Left ventricle myocardium inferior (tissue), 1 donor: Measurements from ENCODE around the gene C11orf71. TPM values are rescaled to one million over a fixed set of nuclear protein-coding genes. Genes with fewer than 3 reads are reported as not detected.

ENCODE experiments used
- DNase-seq: peaks from one replicate; pipeline ENCODE4 v3.0.0-alpha.2; 2020
- H3K27ac ChIP-seq: fragments of 200-600 bp; replicated peaks from 2 replicates; pipeline ENCODE4 v1.8.0; 2021
- H3K27me3 ChIP-seq: fragments of 200-600 bp; 2 replicates; pipeline ENCODE4 v1.8.0; 2021; ENCODE audit warnings: low read depth
- H3K36me3 ChIP-seq: fragments of 200-600 bp; 2 replicates; pipeline ENCODE4 v1.8.0; 2021
- H3K4me1 ChIP-seq: fragments of 200-600 bp; 2 replicates; pipeline ENCODE4 v1.8.0; 2021
- H3K4me3 ChIP-seq: fragments of 200-600 bp; 2 replicates; pipeline ENCODE4 v1.8.0; 2021; ENCODE audit warnings: mild to moderate bottlenecking, moderate library complexity
- H3K9me3 ChIP-seq: fragments of 200-600 bp; replicated peaks from 2 replicates; pipeline ENCODE4 v1.8.0; 2021
- intact Hi-C: fragments of 100-400 bp; cut with micrococcal nuclease; formaldehyde crosslinking; loops from one replicate; pipeline ENCODE4 v1.11.0; 2022
- total RNA-seq: library from RNA; stranded (reverse); fragmentation: NEBNext Ultra II Directional; extraction: Animal tissue kit (Norgen Biotek cat#: 25700); gene quantifications from one replicate; pipeline ENCODE4 v1.2.1, GENCODE V29; 2021
- TF ChIP-seq, protein P1 (sequence below): fragments of 200-600 bp; IDR thresholded peaks from 2 replicates; pipeline ENCODE4 v1.8.0; 2021; ENCODE audit warnings: antibody characterized with exemption, mild to moderate bottlenecking, borderline replicate concordance
- donor health status: DM: no; HTN: yes; CAD: no; lungs with severe emphysema.

Gene C11orf71
- total RNA-seq, 1 donor from 2014 or later = 10.5 TPM

- no peaks in the 10 kb centered on the region for H3K27me3 ChIP-seq
- no peak overlapping the region for H3K4me3 ChIP-seq
- no peak for DNase-seq
- H3K9me3 ChIP-seq = no peaks in the 10 kb centered on the region
- peaks cover 9% of the 10 kb centered on the region for H3K4me1 ChIP-seq
- intact Hi-C loops = no loop called here
- TF ChIP-seq, protein P1, sequence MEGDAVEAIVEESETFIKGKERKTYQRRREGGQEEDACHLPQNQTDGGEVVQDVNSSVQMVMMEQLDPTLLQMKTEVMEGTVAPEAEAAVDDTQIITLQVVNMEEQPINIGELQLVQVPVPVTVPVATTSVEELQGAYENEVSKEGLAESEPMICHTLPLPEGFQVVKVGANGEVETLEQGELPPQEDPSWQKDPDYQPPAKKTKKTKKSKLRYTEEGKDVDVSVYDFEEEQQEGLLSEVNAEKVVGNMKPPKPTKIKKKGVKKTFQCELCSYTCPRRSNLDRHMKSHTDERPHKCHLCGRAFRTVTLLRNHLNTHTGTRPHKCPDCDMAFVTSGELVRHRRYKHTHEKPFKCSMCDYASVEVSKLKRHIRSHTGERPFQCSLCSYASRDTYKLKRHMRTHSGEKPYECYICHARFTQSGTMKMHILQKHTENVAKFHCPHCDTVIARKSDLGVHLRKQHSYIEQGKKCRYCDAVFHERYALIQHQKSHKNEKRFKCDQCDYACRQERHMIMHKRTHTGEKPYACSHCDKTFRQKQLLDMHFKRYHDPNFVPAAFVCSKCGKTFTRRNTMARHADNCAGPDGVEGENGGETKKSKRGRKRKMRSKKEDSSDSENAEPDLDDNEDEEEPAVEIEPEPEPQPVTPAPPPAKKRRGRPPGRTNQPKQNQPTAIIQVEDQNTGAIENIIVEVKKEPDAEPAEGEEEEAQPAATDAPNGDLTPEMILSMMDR = no peak
- H3K27ac ChIP-seq = no peak overlapping the region
- H3K36me3 ChIP-seq = no peaks in the 10 kb centered on the region
These were observed 7.3 kb downstream of the C11orf71 start for GRCh38 chr11:114392735-114393667.

DNA sequence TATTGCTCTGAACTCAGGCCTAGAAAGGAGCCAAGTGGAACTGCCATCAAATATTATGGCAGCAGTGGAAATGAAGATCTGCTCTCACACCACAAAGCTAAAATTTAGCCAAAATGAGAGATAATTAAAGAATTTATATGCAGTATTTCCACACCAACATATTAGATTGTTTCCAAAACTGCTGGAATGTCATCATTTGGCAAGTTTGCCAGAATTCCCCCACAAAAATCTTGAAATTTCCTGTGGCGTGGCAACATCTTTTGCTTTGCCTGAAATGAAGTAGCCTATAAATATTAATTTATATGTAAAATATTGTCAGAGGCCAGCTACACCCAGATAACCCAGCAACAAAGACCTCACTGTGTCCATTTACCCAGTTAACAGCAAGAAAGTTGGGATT lies 13.8 kb downstream of the C11orf71 start:
- intact Hi-C loops = no loop called here
- TF ChIP-seq, protein P1 = no peak
- Histone ChIP-seq H3K4me1 (peaks cover 7% of the 10 kb centered on the region), H3K36me3 (no peaks in the 10 kb centered on the region), H3K27me3 (no peaks in the 10 kb centered on the region), H3K27ac (no peak overlapping the region), H3K9me3 (peaks cover 9% of the 10 kb centered on the region), H3K4me3 (no peak overlapping the region)
- DNase-seq = no peak

GRCh38 chr11:114386131-114386530 lies 14.2 kb downstream of the C11orf71 start:
- intact Hi-C loops = no loop called here
- Histone ChIP-seq H3K36me3 (no peaks in the 10 kb centered on the region), H3K27ac (no peak overlapping the region), H3K9me3 (peaks cover 9% of the 10 kb centered on the region), H3K4me3 (no peak overlapping the region), H3K27me3 (no peaks in the 10 kb centered on the region), H3K4me1 (peaks cover 7% of the 10 kb centered on the region)
- no peak for DNase-seq
- TF ChIP-seq, protein P1 = no peak

GRCh38 chr11:114384487-114384886 lies 15.8 kb downstream of the C11orf71 start:
- TF ChIP-seq, protein P1 = no peak
- H3K36me3 ChIP-seq = no peaks in the 10 kb centered on the region
- peaks cover 9% of the 10 kb centered on the region for H3K9me3 ChIP-seq
- peaks cover 13% of the 10 kb centered on the region for H3K4me1 ChIP-seq
- intact Hi-C loops = no loop called here
- no peak for DNase-seq
- no peak overlapping the region for H3K27ac ChIP-seq
- H3K27me3 ChIP-seq = no peaks in the 10 kb centered on the region
- H3K4me3 ChIP-seq = no peak overlapping the region

DNA sequence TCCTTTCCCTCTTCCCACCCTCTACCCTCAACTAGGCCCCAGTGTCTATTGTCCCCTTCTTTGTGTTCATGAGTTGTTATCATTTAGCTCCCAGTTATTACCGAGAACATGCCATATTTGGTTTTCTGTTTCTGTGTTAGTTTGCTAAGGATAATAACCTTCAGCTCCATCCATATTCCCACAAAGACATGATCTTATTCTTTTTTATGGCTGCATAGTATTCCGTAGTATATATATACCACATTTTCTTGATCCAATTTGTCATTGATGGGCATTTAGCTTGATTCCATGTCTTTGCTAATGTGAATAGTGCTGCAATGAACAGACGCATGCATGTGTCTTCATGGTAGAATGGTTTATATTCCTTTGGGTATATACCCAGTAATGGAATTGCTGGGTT lies 17.8 kb downstream of the C11orf71 start:
- intact Hi-C loops = no loop called here
- Histone ChIP-seq H3K27ac (no peak overlapping the region), H3K27me3 (no peaks in the 10 kb centered on the region), H3K9me3 (peaks cover 9% of the 10 kb centered on the region), H3K36me3 (no peaks in the 10 kb centered on the region), H3K4me3 (no peak overlapping the region), H3K4me1 (peaks cover 17% of the 10 kb centered on the region)
- TF ChIP-seq, protein P1 = no peak
- no peak for DNase-seq
